Iris pigment epithelial cell (primary cell): ENCODE measurements around the gene CLEC3B.

Experiments used
- DNase-seq: peaks from one replicate; pipeline ENCODE4 v3.0.0-alpha.2; 2011; ENCODE audit warnings: low read depth

Gene CLEC3B

GRCh38 chr3:45003406-45003805, 22.7 kb upstream of the CLEC3B start:
- no peak for DNase-seq

DNA sequence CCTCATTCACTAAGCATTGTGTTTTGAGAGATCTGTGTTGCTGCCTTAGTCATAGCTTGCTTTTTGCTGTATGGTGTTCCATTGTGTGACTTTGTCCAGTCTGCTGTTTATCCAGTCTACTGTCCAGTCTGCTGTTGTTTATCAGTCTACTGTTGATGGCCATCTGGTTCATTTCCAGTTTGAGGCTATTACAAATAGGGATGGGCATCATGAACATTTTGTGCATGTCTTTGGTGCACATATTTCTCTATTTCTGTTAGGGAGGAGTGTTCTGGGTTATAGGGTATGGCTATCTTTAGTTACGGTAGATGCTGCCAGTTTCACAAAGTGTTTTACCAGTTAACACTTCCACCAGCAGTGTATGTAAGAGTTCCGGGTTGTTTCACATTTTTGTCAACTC, 22.2 kb upstream of the CLEC3B start:
- DNase-seq = no peak

GRCh38 chr3:45007091-45007490, 19.0 kb upstream of the CLEC3B start:
- DNase-seq = no peak

GRCh38 chr3:45008117-45008516, 18.0 kb upstream of the CLEC3B start:
- DNase-seq = peak; percentile 87

DNA sequence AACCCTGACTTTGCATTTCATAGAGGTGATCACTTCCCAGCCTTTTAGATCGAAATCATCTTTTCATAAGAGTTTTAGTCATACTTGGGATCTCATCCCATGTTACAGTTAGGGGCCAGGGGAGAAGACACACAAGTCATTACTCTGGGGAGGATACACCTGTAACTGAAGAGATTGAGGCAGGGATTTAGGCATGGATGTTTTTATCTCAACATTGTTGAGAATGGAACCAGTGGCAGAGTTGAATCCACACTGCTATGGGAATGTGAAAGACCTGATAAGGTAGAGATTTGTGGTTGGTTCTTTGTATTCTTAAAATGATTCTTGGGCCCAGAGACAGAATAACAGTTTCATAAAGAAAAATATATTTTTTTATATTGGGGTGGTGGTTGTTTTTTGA, 16.2 kb upstream of the CLEC3B start:
- DNase-seq = no peak

DNA sequence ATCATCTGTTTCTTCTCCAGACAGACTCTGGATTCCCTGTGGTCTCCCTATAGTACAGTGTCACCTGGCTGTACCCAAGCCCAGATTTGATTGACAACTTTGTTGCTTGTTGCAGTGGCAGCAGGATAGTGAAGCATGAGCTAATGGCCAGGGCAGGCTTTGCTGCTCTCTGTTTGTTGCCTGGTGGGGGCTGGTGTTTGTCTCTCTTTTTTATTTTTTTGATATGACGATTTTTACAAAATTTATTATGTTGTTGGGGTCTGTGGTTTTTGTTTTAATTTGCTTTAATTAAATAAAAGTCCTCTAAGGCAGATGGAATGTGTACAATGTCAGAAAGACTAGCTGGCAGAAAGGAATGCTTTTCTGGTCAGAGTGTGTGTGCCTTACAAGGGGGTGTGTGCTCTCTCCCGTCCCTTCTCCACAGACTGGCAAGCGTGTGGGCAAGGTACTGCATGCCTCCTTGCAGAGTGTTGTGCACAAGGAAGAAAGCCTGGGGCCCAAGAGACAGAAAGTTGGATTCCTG, 15.2 kb upstream of the CLEC3B start:
- DNase-seq = peak; percentile 66

DNA sequence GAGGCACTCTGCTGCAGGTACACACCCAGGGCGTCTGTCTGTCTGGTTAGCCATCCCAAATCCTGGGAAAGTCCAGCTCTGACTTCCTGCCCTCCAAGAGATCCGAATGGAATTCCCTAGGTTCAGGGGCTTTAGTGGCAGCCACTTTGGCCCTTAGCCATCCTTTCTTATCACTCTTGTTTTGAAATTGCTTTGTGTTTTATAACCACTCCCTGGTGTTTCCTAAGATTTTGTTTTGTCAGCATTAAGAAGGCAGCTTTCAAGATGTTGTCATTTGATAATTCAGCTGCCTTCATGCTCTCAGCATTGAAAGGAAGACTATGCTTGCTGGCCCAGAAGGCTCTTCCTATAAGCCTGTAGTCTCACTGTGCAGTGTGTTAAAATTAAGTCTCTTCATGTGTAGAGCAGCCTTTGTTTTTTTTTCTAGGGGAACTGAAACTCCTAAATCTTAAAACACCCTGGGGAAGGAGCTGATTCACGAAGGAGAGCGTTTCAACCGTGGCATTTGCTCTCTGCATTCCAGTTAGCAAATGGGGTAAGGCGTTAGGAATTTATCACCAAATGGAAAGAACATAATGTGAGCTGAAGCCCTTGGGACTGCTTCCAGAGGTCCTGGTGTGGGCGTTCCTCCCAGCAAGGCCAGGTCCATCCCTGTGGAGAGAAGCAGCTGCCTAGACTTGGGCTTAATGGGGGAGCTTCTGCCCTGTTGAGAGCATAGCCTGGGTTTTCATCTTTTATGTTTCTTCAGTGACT, 14.2 kb upstream of the CLEC3B start:
- peak; percentile 87 for DNase-seq

- no peak for DNase-seq
Measured at GRCh38 chr3:45012577-45012976, 13.5 kb upstream of the CLEC3B start.

DNA sequence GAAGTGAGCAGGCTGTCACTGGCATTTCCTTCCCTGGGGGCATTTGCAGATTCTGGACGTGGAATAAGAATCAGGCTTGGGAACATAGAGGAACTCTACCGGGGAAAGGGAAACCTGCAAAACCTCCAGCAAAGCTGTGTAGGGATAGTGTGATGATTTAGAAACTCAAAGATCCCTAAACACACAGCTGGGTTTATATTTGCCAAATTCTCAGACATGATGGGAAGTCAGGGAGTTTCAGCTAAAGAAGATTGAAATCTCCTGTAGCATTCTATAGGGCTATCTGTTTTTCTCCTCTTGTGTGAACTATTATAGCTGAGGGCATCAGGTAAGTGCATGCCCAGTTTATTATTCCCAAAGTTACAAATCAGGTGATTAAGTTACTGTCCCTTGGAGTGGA, 9.2 kb upstream of the CLEC3B start:
- DNase-seq = no peak

- DNase-seq = no peak
Measured at GRCh38 chr3:45017821-45018220, 8.3 kb upstream of the CLEC3B start.

- no peak for DNase-seq
Measured at GRCh38 chr3:45020534-45020933, 5.6 kb upstream of the CLEC3B start.

DNA sequence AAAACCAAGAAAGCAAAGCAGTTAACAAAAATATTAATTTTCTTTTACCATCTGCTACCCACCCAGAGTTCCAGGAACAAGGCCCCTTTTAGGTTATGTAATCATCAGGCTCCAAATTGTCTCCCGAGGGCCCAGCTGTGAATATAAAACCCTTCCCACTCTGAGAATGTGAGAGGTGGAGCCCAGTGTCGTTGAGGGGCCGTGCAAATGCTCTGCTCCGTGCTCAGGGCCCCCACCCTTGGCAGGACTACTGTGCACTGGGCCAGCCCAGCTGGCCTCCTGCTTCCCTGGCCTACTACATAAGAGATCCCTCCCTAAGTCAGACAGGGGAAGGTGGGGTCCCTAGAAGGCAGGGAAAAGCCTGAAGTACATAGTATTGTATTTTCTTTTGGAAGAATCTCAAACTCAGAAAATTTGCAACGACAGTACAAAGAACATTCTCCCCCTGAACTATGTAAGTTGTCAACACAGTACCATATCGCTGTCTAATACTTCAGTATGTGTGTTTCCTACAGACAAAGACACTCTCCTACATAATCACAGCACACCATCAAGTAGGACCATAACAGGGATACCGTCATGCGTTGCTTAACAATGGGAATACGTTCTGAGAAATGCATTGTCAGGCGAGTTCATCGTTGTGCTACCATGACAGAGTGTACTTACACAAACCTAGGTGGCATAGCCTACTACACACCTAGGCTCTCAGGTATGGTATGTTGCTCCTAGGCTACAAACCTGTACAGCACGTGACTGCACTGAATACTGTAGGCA, 4.4 kb upstream of the CLEC3B start:
- DNase-seq = no peak

DNA sequence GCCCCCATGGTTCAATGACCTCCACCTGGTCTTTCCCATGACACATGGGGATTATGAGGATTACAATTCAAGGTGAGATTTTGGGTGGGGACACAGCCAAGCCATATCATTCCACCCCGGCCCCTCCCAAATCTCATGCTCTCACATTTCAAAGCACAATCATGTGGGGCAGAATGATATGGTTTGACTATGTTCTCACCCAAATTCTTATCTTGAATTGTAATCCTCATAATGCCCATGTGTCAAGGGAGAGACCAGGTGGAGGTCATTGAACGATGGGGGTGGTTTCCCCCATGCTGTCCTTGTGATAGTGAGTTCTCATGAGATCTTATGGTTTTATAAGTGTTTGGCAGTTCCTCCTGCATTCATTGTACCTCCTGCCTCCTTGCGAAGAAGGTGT, 2.4 kb upstream of the CLEC3B start:
- DNase-seq = no peak

DNA sequence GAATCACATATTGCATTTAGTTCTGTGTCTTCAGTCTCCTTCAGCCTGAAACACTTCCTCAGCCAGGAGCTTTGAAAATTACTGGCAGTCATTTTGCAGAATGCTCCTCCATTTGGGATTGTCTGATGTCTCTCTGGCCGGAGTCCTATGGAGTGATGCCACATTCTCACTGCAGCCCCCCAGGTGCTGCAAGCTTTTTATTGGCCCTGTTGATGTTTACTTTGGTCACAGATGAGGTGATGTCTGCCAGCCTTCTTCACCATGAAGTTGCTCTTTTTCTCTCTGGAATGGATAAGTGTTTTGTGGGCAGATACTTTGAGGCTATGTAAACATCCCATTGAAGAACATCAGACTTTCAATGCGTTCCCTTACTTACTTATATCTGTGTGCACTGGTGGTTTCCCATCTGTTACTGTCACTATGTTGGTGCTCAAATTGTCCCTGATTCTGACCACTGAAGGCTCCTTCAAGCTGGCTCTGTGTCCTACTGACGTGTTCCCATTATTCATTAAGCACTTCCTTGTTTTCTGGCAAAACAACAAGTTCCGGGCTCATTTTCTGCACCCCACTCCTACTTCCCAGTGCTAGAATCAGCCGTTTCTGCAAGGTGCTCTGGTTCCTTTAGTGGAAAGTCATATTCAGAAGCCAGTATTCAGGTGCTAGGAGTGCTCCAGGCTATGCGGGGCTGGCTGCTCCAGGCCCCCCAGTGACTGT, 1.4 kb upstream of the CLEC3B start:
- no peak for DNase-seq

DNA sequence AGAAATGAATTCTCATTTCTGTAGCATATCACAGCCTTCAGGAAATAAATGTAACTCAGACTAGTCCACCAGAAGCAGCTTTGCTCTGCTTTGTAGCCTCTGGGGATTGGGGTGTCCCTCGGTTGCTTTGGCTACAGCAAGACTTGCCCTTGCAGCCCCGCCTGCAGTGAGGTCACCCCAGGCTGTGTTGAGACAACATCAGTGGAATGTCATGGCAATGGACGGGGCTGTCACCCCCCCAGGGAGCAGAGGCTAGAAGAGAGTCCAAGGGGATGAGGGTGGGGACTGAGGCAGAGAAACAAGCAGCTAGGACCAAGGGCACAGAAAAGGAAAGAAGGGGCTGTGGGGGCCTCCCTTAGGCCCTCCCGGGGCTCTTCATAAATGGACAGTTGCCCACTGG, 854 bp downstream of the CLEC3B start:
- DNase-seq = peak; percentile 36

DNA sequence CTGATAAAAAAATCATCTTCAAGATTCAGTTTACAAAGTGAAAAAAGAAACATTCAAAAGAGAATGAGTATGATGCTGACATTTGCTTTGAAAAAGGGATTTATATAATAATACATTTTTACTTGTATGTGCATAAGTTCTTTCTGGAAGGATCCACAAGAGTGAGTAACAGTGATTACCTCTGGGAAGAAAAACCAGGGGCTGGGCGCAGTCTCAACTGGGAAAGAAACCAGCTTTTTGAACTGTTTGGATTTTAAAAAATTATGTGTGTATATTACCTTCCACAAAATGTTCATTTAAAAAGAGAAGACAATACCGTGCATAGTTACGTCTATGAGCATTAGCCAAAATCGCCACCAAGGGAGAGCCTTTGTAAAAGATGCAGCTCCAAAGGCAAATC, 1.3 kb downstream of the CLEC3B start:
- DNase-seq = no peak

GRCh38 chr3:45029216-45029615, 3.1 kb downstream of the CLEC3B start:
- DNase-seq = no peak

DNA sequence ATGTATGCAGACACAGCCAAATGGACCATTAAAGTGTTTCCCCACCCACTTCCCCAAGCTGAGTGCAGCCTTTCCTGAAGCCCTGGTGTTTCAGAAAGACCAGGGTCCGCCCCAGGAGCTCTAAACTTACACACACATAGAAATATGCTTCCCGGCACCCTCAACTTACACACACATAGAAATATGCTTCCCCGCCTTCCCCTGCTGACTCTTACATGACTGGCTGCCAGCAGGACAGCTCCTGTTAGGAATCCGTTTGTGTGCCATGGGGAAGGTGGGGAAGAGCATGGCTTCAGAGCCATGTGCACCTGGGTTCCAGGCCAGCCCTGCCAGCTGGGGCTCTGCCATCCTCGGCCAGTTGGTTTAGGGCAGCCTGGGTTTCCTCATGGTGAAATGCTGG, 3.6 kb downstream of the CLEC3B start:
- DNase-seq = peak; percentile 66

GRCh38 chr3:45031531-45031930, 5.4 kb downstream of the CLEC3B start:
- no peak for DNase-seq

- no peak for DNase-seq
Measured at GRCh38 chr3:45032113-45032512, 6.0 kb downstream of the CLEC3B start.

- DNase-seq = no peak
Measured at GRCh38 chr3:45033791-45034190, 7.7 kb downstream of the CLEC3B start.

- no peak for DNase-seq
Measured at GRCh38 chr3:45034612-45035252, 8.6 kb downstream of the CLEC3B start.
